NCI-H1694 (cell line): ENCODE measurements around the gene MPPED1.

Source experiments
- DNase-seq: peaks from one replicate; lab custom pipeline; 2025; lab: John Stamatoyannopoulos, UW

The MPPED1 gene

GRCh38 chr22:43476751-43477725, 65.2 kb downstream of the MPPED1 start:
- peak; percentile 32 for DNase-seq

DNA sequence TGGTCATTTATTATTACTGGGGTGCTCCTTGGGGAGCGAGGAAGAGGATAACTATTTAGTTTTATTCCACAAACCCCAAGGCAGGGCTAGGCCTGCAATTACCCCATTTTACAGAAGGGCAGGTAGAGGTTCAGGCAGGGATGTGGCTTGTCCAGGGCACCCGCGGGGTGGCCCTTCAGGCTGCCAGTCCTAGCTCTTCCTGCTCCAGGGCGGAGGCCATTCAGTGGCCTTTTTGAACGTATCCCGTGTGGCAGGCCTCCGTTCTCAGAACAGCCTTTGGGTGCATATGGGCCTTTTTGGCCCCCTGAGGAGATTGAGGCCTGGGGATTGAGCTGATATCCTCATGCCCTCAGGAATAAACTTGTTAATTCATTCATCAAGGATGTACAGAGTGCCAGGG, 66.2 kb downstream of the MPPED1 start:
- DNase-seq = no peak

GRCh38 chr22:43478621-43479300, 66.9 kb downstream of the MPPED1 start:
- DNase-seq = no peak

DNA sequence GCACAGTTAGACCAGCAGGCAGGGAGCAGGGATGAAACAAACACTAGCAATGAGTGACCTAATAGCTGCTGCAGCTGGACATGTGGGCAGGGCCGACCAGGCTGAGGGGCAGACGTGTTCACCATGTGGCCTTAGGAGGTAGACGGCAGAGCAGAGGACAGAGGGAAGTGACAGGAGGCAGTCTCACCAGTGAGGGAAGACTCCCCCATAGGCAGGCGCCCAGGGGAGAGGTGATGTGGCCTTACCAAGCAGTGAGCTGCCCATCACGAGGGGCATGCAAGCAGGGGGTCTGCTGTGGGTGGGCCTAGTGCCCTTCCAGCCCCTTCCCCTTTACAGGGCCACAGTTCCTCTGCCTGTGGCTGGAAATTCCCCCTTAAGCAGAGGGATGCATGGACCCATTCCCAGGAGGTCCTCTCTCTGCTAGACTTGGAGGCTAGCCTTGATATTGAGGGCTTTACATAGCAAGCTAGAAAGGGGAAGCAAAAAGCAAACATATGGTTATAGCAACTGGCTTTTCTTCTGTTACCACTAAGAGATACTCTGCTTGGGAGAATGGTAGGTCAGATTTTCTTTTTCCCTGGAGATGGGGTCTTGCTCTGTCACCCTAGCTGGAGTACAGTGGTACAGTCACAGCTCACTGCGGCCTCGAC, 67.6 kb downstream of the MPPED1 start:
- DNase-seq = no peak

GRCh38 chr22:43479962-43480361, 68.1 kb downstream of the MPPED1 start:
- DNase-seq = no peak

DNA sequence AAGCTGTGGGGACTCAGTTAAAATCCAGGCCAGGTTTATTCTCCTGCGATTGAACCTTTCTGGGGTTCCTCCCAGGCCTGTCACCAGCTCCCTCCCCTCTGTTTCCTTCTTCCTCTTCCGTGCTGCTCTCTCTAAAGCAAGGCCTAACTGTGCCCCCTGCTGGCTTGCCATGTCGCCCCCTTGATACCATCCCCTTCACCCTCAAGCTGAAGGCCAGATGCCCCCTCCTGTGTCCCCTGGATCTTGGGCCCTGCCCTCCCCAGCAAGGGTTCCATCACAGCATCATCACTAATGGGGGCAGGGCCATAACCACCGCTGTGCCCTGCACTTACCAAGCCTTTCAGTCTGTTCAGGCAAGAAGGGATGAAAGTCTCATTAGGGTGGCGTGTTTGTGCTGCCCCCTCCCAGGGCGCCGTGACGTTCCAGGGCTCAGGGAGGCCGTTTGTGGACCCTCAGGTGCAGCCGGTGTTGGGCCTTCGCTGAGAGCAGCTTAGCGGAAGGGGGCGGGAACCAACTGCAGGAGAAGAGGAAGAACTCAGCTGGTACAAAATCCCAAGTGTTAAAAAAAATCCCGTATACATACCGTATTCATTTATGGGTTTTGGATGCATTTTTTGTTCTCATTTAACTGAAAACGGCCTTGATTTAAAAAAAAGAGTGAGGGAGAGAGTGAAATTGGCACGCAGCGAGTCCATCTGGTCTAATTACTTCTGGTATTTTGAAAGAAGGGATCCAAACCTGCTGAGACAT, 69.9 kb downstream of the MPPED1 start:
- peak; percentile 55 for DNase-seq

DNA sequence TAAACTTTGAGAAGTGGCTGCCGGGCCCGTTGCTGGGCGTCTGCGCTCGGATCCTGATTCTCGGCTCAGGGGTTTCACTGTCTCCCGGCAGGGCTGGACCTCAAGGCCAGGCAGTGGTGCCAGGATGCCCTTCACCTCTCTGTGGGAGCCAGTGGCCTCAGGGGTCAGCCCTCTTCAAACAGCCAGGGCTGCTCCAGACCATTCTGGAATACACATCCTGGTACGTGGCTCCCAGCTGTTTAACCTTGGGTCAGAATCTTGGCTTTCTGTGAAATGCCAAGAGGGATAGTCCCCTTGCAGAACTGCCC, 70.5 kb downstream of the MPPED1 start:
- no peak for DNase-seq

DNA sequence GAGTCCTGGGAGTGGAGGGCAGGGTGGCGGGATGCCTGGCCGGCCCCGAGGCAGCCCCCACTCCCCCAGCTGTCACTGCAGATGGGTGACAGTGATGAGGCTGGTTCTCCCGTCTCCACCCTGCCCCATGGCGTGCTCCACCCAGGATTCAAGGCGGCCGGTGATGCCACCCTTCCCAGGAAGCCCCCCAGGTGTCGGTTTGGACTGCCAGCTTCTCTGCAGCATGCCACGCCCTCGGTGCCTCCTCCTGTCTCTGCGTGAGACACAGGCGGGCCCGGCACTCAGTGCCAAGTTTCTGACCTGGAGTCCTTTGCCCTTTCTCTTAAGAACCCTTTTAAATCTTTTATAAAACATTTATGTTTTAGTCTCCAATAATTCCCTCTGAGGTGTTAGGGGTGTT, 71.5 kb downstream of the MPPED1 start:
- DNase-seq = no peak

DNA sequence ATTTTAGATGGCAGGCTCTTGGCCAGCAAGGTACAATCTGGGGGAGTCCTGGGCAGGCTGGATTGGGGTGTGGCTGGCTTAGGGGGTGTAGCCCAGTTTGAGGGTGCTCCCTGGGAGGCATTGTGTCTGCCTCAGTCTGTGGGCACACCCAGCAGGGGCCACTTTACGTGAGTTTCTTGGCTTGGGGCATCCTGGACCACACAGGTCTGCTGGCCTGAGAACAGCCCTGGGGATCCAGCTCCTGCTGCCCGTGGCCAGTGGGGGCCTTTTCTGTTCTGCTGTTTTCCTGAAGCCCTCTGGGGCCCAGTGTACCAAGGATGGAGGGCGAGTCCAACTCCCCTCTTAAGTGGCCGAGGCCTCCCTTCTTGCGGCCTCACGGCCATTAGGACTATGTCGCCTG, 71.9 kb downstream of the MPPED1 start:
- DNase-seq = no peak

GRCh38 chr22:43484227-43484626, 72.4 kb downstream of the MPPED1 start:
- no peak for DNase-seq

DNA sequence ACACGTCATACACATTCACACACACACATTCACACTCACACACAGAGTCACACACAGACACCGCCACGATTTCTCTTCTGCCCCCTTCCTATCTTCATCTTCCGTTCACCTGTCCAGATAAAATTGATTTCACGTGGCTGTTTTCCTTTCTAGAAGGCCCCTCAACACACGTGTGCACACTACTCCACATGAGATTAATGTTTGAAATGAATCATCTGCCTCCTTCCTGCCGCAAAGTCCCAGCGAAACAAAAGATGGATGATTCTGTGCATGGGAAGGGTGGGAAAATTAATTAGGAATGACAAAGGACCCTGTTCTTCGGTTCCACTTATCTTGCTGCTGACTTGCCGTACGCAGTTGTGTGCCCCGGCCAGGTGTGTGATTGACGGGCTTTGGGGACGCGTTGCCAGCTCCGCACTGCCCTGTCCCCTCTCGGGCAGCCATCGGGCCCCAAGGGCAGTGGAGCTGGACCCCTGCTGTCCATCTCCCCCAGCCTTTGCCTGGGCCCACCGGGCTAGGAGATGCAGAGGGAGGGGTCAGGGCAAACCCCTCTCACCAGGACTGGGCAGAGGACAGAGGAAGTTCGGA, 73.8 kb downstream of the MPPED1 start:
- DNase-seq = no peak

- no peak for DNase-seq
Measured at GRCh38 chr22:43487311-43488030, 75.7 kb downstream of the MPPED1 start.

DNA sequence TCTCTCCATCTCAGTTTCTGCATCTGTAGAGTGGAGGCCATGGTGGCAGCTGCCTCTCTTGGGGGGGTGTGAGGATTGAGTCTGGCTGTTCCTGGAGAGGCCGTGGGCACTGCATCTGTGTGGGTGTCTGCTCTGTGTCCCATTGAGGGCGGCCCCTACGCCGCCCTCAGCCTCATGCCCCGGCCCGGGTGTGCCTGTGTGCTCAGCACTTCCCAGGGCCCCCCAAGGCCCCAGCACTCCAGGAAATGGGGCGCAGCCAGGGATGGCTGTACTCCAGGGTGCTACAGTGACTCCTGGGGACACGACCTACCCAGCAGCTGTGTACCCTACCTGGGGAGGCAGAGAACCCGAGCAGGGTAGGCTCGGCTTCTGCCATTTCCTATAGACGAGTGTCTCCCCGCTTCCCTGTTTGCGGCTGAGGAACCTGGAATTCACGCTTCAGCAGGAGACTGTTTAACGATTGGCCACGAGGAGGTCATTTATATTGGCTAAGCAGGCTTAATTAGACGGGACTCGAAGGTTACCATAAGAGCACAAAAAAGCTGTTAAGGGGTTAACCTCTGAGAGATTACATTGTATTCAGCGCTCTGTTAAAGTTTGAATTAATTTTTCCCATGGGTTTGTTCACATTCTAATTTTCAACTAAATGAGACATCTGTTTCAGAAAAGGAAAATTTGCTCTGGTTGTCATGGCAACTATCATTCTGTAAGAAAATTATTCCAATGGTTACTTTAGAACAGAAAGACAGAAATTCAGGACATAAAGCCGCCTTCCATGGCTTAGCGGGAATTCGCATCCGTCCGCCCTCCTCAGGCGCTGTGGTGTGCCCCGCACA, 76.4 kb downstream of the MPPED1 start:
- DNase-seq = peak; percentile 47

DNA sequence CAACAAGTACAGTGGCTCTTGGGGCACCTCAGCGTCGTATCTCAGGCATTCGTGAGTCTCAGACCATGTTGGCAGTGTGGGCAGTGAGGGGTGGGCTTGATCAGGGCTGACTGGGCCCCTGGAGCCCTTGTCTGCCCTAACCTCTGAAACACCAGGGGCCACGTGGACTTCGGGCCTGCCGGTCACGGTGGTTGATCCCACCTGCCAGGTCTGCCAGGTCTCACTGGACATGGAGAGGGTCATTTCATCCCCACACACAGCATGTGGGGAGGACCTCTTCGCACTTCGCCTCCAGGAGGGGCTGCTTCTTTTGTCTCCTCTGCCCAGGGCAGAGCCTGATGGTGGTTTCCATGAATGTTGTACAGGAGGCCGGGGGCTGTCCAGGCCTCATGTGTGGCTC, 77.1 kb downstream of the MPPED1 start:
- DNase-seq = no peak

DNA sequence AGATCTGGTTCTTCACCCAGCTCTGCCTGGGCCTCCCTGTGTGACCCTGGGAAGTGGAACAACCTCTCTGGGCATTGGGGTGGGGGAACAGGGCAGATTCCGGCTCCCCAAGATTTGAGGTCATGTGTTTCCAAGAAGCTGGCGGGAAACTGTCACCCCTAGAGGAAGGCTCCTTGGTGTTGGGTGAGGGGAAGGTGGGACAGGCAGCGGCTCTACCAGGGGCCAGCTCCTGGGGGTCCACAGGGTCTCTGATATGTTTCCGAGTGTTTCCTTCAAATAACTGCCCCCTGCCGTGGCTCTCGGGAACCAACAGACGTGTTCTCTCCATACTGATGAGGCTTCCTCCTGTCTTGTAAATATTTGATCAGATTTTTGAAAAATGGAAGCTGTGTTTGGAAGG, 78.5 kb downstream of the MPPED1 start:
- no peak for DNase-seq

GRCh38 chr22:43491177-43491576, 79.4 kb downstream of the MPPED1 start:
- DNase-seq = no peak

GRCh38 chr22:43491737-43492136, 79.9 kb downstream of the MPPED1 start:
- no peak for DNase-seq

- DNase-seq = no peak
Measured at GRCh38 chr22:43493297-43493696, 81.5 kb downstream of the MPPED1 start.

- DNase-seq = no peak
Measured at GRCh38 chr22:43497956-43498855, 86.4 kb downstream of the MPPED1 start.
